ENCODE results near the gene CFC1.
"Not testable (repeated sequence)": the region's sequence is repeated elsewhere in the genome, so short reads cannot be mapped to it uniquely, and the experiment has no call there.

Gene CFC1

GRCh38 chr2:130582970-130583369 is 16.4 kb downstream of the CFC1 start:
- not testable (repeated sequence) for H3K4me1 ChIP-seq (ENCODE audit: control insufficient read depth, insufficient read depth, low read length); H3K36me3 ChIP-seq (ENCODE audit: control insufficient read depth, insufficient read depth, low read length); H3K27me3 ChIP-seq (ENCODE audit: control insufficient read depth, insufficient read depth, low read length); H3K4me3 ChIP-seq (ENCODE audit: low read length); H3K9me3 ChIP-seq (ENCODE audit: control insufficient read depth, insufficient read depth, low read length); H3K27ac ChIP-seq (ENCODE audit: low read length); DNase-seq (ENCODE audit: low read depth, low spot score)
- no CpG with 5 or more reads among the region's 7 CpGs for WGBS (ENCODE audit: insufficient coverage, insufficient read length)

GRCh38 chr2:130581491-130581890 is 17.9 kb downstream of the CFC1 start:
- not testable (repeated sequence) for H3K27me3 ChIP-seq (ENCODE audit: control insufficient read depth, insufficient read depth, low read length); H3K4me1 ChIP-seq (ENCODE audit: control insufficient read depth, insufficient read depth, low read length); H3K36me3 ChIP-seq (ENCODE audit: control insufficient read depth, insufficient read depth, low read length); H3K9me3 ChIP-seq (ENCODE audit: control insufficient read depth, insufficient read depth, low read length); H3K27ac ChIP-seq (ENCODE audit: low read length); H3K4me3 ChIP-seq (ENCODE audit: low read length); DNase-seq (ENCODE audit: low read depth, low spot score)
- no CpG with 5 or more reads among the region's 7 CpGs for WGBS (ENCODE audit: insufficient coverage, insufficient read length)

- no CpG with 5 or more reads among the region's 7 CpGs for WGBS (ENCODE audit: insufficient coverage, insufficient read length)
- not testable (repeated sequence) for H3K4me1 ChIP-seq (ENCODE audit: control insufficient read depth, insufficient read depth, low read length); H3K9me3 ChIP-seq (ENCODE audit: control insufficient read depth, insufficient read depth, low read length); H3K36me3 ChIP-seq (ENCODE audit: control insufficient read depth, insufficient read depth, low read length); H3K4me3 ChIP-seq (ENCODE audit: low read length); H3K27me3 ChIP-seq (ENCODE audit: control insufficient read depth, insufficient read depth, low read length); H3K27ac ChIP-seq (ENCODE audit: low read length); DNase-seq (ENCODE audit: low read depth, low spot score)
These were observed 20.3 kb downstream of the CFC1 start for GRCh38 chr2:130579121-130579520.

GRCh38 chr2:130577559-130577958 is 21.8 kb downstream of the CFC1 start:
- not testable (repeated sequence) for H3K4me3 ChIP-seq (ENCODE audit: low read length); H3K9me3 ChIP-seq (ENCODE audit: control insufficient read depth, insufficient read depth, low read length); H3K27ac ChIP-seq (ENCODE audit: low read length); H3K4me1 ChIP-seq (ENCODE audit: control insufficient read depth, insufficient read depth, low read length); H3K27me3 ChIP-seq (ENCODE audit: control insufficient read depth, insufficient read depth, low read length); DNase-seq (ENCODE audit: low read depth, low spot score); H3K36me3 ChIP-seq (ENCODE audit: control insufficient read depth, insufficient read depth, low read length)
- WGBS (ENCODE audit: insufficient coverage, insufficient read length) = no CpG with 5 or more reads among the region's 4 CpGs

- not testable (repeated sequence) for H3K4me3 ChIP-seq (ENCODE audit: low read length); H3K27ac ChIP-seq (ENCODE audit: low read length); H3K36me3 ChIP-seq (ENCODE audit: control insufficient read depth, insufficient read depth, low read length); H3K9me3 ChIP-seq (ENCODE audit: control insufficient read depth, insufficient read depth, low read length); H3K27me3 ChIP-seq (ENCODE audit: control insufficient read depth, insufficient read depth, low read length); H3K4me1 ChIP-seq (ENCODE audit: control insufficient read depth, insufficient read depth, low read length); DNase-seq (ENCODE audit: low read depth, low spot score)
- no CpG with 5 or more reads among the region's 8 CpGs for WGBS (ENCODE audit: insufficient coverage, insufficient read length)
These were observed 23.1 kb downstream of the CFC1 start for GRCh38 chr2:130576209-130576784.

- DNase-seq (ENCODE audit: low read depth, low spot score); H3K27ac ChIP-seq (ENCODE audit: low read length); H3K9me3 ChIP-seq (ENCODE audit: control insufficient read depth, insufficient read depth, low read length); H3K4me3 ChIP-seq (ENCODE audit: low read length); H3K36me3 ChIP-seq (ENCODE audit: control insufficient read depth, insufficient read depth, low read length); H3K4me1 ChIP-seq (ENCODE audit: control insufficient read depth, insufficient read depth, low read length); H3K27me3 ChIP-seq (ENCODE audit: control insufficient read depth, insufficient read depth, low read length): not testable (repeated sequence)
- WGBS (ENCODE audit: insufficient coverage, insufficient read length) = no CpG with 5 or more reads among the region's 13 CpGs
These were observed 25.1 kb downstream of the CFC1 start for GRCh38 chr2:130574230-130574629.

GRCh38 chr2:130571929-130572328 is 27.4 kb downstream of the CFC1 start:
- H3K9me3 ChIP-seq (ENCODE audit: control insufficient read depth, insufficient read depth, low read length); H3K4me3 ChIP-seq (ENCODE audit: low read length); DNase-seq (ENCODE audit: low read depth, low spot score); H3K27ac ChIP-seq (ENCODE audit: low read length); H3K27me3 ChIP-seq (ENCODE audit: control insufficient read depth, insufficient read depth, low read length); H3K4me1 ChIP-seq (ENCODE audit: control insufficient read depth, insufficient read depth, low read length); H3K36me3 ChIP-seq (ENCODE audit: control insufficient read depth, insufficient read depth, low read length): not testable (repeated sequence)
- WGBS (ENCODE audit: insufficient coverage, insufficient read length) = no CpG with 5 or more reads among the region's 3 CpGs

- not testable (repeated sequence) for H3K27ac ChIP-seq (ENCODE audit: low read length); DNase-seq (ENCODE audit: low read depth, low spot score); H3K4me1 ChIP-seq (ENCODE audit: control insufficient read depth, insufficient read depth, low read length); H3K9me3 ChIP-seq (ENCODE audit: control insufficient read depth, insufficient read depth, low read length); H3K4me3 ChIP-seq (ENCODE audit: low read length); H3K36me3 ChIP-seq (ENCODE audit: control insufficient read depth, insufficient read depth, low read length); H3K27me3 ChIP-seq (ENCODE audit: control insufficient read depth, insufficient read depth, low read length)
- no CpG with 5 or more reads among the region's 4 CpGs for WGBS (ENCODE audit: insufficient coverage, insufficient read length)
These were observed 33.2 kb downstream of the CFC1 start for GRCh38 chr2:130566165-130566564.

GRCh38 chr2:130556441-130556840 is 42.9 kb downstream of the CFC1 start:
- H3K36me3 ChIP-seq (ENCODE audit: control insufficient read depth, insufficient read depth, low read length); H3K27me3 ChIP-seq (ENCODE audit: control insufficient read depth, insufficient read depth, low read length); H3K4me1 ChIP-seq (ENCODE audit: control insufficient read depth, insufficient read depth, low read length); H3K27ac ChIP-seq (ENCODE audit: low read length); H3K9me3 ChIP-seq (ENCODE audit: control insufficient read depth, insufficient read depth, low read length); H3K4me3 ChIP-seq (ENCODE audit: low read length); DNase-seq (ENCODE audit: low read depth, low spot score): not testable (repeated sequence)
- no CpG with 5 or more reads among the region's 8 CpGs for WGBS (ENCODE audit: insufficient coverage, insufficient read length)

GRCh38 chr2:130554178-130554577 is 45.2 kb downstream of the CFC1 start:
- H3K27ac ChIP-seq (ENCODE audit: low read length); DNase-seq (ENCODE audit: low read depth, low spot score); H3K9me3 ChIP-seq (ENCODE audit: control insufficient read depth, insufficient read depth, low read length); H3K27me3 ChIP-seq (ENCODE audit: control insufficient read depth, insufficient read depth, low read length); H3K4me1 ChIP-seq (ENCODE audit: control insufficient read depth, insufficient read depth, low read length); H3K4me3 ChIP-seq (ENCODE audit: low read length); H3K36me3 ChIP-seq (ENCODE audit: control insufficient read depth, insufficient read depth, low read length): not testable (repeated sequence)
- no CpG with 5 or more reads among the region's 4 CpGs for WGBS (ENCODE audit: insufficient coverage, insufficient read length)

- DNase-seq (ENCODE audit: low read depth, low spot score); H3K36me3 ChIP-seq (ENCODE audit: control insufficient read depth, insufficient read depth, low read length); H3K27ac ChIP-seq (ENCODE audit: low read length); H3K9me3 ChIP-seq (ENCODE audit: control insufficient read depth, insufficient read depth, low read length); H3K4me1 ChIP-seq (ENCODE audit: control insufficient read depth, insufficient read depth, low read length); H3K4me3 ChIP-seq (ENCODE audit: low read length); H3K27me3 ChIP-seq (ENCODE audit: control insufficient read depth, insufficient read depth, low read length): not testable (repeated sequence)
- WGBS (ENCODE audit: insufficient coverage, insufficient read length) = no CpG with 5 or more reads among the region's 27 CpGs
These were observed 49.9 kb downstream of the CFC1 start for GRCh38 chr2:130549475-130549874.
